ENCODE results near the gene JAZF1. TPM values are rescaled to one million over a fixed set of nuclear protein-coding genes. Genes with fewer than 3 reads are reported as not detected.

The JAZF1 gene
- total and polyA plus RNA-seq, 2 experiments from 2014 or later, result 9.8 to 12.3 TPM

DNA sequence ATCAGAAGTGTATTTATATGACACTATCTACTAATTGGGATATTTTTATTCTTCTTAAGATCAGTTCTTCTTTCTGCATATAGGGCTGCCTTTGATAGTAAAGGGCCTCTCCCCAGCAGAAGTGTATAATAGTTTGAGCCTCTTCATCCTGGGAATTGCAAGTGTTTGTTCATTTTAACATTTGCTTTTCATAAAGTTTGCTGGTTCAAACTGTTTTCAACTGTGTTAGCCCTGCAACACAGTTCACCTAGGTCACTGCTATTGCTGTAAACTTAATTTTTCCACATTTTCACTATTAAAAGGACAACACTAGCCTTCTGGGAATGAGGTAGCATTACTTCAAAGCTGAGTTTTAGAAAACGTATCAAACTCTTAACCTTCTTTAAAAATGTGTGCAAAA lies 2.8 kb downstream of the JAZF1 start:
- DNase-seq (ENCODE audit: low read depth in 1 of 2, low spot score in 1 of 2), result no peak
- TF ChIP-seq, protein P1, sequence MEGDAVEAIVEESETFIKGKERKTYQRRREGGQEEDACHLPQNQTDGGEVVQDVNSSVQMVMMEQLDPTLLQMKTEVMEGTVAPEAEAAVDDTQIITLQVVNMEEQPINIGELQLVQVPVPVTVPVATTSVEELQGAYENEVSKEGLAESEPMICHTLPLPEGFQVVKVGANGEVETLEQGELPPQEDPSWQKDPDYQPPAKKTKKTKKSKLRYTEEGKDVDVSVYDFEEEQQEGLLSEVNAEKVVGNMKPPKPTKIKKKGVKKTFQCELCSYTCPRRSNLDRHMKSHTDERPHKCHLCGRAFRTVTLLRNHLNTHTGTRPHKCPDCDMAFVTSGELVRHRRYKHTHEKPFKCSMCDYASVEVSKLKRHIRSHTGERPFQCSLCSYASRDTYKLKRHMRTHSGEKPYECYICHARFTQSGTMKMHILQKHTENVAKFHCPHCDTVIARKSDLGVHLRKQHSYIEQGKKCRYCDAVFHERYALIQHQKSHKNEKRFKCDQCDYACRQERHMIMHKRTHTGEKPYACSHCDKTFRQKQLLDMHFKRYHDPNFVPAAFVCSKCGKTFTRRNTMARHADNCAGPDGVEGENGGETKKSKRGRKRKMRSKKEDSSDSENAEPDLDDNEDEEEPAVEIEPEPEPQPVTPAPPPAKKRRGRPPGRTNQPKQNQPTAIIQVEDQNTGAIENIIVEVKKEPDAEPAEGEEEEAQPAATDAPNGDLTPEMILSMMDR (IDR thresholded peaks at IDR 0.05; ENCODE audit: low read depth, low read length), result no peak
- Histone ChIP-seq H3K9me3 (ENCODE audit: low read depth) (no peaks in the 10 kb centered on the region), H3K27ac (no peak overlapping the region), H3K36me3 (no peaks in the 10 kb centered on the region), H3K4me3 (no peak overlapping the region), H3K27me3 (no peaks in the 10 kb centered on the region), H3K4me1 (ENCODE audit: low read depth) (peaks cover 32% of the 10 kb centered on the region)

DNA sequence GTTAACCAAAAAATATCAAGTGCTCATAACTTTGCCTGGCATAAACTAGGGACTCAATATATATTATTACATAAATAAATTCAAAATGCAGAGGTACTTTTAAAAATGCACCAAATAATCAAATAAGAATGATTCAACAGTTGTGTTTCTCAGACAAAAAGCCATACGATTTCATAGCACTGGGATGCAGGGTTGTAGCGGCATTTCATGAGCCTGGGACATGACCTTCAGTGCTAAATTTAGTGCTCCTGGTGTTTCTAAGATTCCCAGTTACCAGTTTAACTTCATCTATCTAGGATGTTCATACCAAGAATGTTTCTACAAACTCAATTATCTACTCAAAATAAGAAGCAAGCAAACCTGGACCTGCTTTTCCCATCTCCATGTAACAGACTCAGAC lies 4.0 kb downstream of the JAZF1 start:
- no peaks in the 10 kb centered on the region for H3K9me3 ChIP-seq (ENCODE audit: low read depth)
- no peak overlapping the region for H3K4me3 ChIP-seq
- H3K4me1 ChIP-seq (ENCODE audit: low read depth), result peaks cover 32% of the 10 kb centered on the region
- DNase-seq (ENCODE audit: low read depth in 1 of 2, low spot score in 1 of 2), result peak in 1 of 2 donors; percentile 17
- H3K36me3 ChIP-seq, result no peaks in the 10 kb centered on the region
- H3K27ac ChIP-seq, result peak overlapping the region; percentile 57
- TF ChIP-seq, protein P1 (IDR thresholded peaks at IDR 0.05; ENCODE audit: low read depth, low read length), result no peak
- no peaks in the 10 kb centered on the region for H3K27me3 ChIP-seq

DNA sequence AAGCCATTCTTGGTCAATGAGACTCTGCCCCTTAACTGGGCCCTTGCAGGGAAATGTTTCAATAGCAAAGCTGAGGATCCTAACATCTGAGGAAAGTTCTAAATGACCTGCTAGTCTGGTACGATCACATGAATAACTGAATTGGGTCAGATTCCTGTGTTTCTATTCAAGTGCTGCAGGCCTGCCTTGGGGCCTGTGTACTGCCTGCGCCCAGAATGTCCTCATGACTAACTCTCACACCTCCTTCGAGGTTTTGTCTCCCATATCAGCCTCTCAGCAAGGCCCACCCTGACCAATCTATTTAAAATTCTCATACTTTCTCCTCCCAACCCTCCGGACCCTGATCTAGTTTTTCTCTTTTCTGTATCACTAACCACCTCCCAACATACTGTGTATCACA lies 4.4 kb downstream of the JAZF1 start:
- Histone ChIP-seq H3K4me1 (ENCODE audit: low read depth) (peaks cover 32% of the 10 kb centered on the region), H3K27me3 (no peaks in the 10 kb centered on the region), H3K9me3 (ENCODE audit: low read depth) (no peaks in the 10 kb centered on the region), H3K36me3 (no peaks in the 10 kb centered on the region), H3K27ac (peak overlapping the region; percentile 57), H3K4me3 (no peak overlapping the region)
- DNase-seq (ENCODE audit: low read depth in 1 of 2, low spot score in 1 of 2), result no peak
- TF ChIP-seq, protein P1 (IDR thresholded peaks at IDR 0.05; ENCODE audit: low read depth, low read length), result no peak

DNA sequence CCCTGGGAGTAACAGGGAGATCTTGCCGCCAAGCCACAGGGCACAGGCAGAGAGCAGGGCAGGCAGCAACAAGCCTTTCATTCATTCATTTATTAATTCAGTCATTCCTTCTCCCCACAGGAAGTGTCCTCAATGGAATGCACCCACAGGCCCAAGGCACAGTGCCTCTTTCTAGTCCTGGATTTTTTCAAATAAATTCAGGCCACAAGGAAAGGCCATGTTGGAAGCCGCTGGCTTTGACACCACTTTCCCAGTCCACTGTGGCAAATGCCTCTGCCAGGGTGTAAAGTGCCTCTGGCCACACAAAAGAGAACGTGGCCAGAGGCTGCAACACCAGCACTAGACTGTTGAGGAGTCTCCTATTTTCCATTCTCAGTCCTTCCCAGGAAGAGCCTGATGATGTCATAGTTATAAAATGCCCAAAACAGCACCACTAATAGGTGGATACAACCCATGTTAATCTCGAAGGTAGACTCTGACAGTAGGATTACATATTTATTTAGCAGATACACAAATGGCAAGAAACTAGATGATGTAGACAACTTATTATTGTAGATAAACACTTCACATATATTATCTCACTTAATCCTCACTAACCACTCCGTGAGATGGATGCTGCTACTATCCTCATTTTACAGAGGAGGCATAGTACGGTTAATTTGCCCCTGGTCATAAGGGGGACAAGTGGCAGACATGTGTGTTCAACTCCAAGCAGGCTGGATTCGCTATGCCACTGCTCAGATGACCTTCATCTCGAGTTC lies 5.5 kb downstream of the JAZF1 start:
- DNase-seq (ENCODE audit: low read depth in 1 of 2, low spot score in 1 of 2), result no peak
- H3K36me3 ChIP-seq, result no peaks in the 10 kb centered on the region
- H3K4me1 ChIP-seq (ENCODE audit: low read depth), result peaks cover 32% of the 10 kb centered on the region

DNA sequence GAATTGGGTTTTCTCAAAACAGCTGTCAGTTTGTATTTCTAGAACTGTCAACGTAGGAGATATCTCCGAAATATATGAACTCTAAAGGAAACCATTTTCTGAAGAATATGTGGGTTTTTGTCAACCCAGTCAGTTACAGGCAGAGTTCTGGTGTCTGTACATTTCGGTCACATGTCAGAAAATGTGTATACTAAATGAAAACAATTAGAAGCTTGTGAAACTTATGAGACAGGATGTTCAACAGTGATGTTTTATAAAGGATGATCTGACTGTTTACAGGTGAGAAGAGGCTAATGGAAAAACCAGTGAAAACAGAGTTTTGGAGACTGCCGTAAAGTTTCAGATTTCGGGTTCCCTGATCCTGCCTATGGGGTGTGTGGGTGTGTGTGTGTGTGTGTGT lies 6.2 kb downstream of the JAZF1 start:
- no peak for DNase-seq (ENCODE audit: low read depth in 1 of 2, low spot score in 1 of 2)
- Histone ChIP-seq H3K9me3 (ENCODE audit: low read depth) (no peaks in the 10 kb centered on the region), H3K27ac (no peak overlapping the region), H3K36me3 (no peaks in the 10 kb centered on the region), H3K4me3 (no peak overlapping the region), H3K27me3 (no peaks in the 10 kb centered on the region), H3K4me1 (ENCODE audit: low read depth) (peaks cover 32% of the 10 kb centered on the region)
- TF ChIP-seq, protein P1 (IDR thresholded peaks at IDR 0.05; ENCODE audit: low read depth, low read length), result no peak

More for the DNA sequence above, 5.5 kb downstream of the JAZF1 start:
- Histone ChIP-seq H3K27me3 (no peaks in the 10 kb centered on the region), H3K9me3 (ENCODE audit: low read depth) (no peaks in the 10 kb centered on the region), H3K4me3 (no peak overlapping the region), H3K27ac (no peak overlapping the region)
- TF ChIP-seq, protein P1 (IDR thresholded peaks at IDR 0.05; ENCODE audit: low read depth, low read length), result no peak

Data from cardiac muscle cell (in vitro differentiated cells and primary cell).